NT2/D1 (cell line): ENCODE results near the gene SUPT20H.

ENCODE experiments used
- SUZ12 ChIP-seq: IDR thresholded peaks from 2 replicates; pipeline ENCODE4 v1.6.1; 2011; ENCODE audit not compliant: insufficient read length, insufficient read depth; ENCODE audit errors: extremely low read depth
- ZNF274 ChIP-seq: IDR thresholded peaks from 2 replicates; pipeline ENCODE4 v1.6.1; 2011; ENCODE audit warnings: mild to moderate bottlenecking, low read depth, low read length

- TF ChIP-seq SUZ12 (no peak), ZNF274 (no peak)
These were observed 37.6 kb upstream of the SUPT20H start for GRCh38 chr13:37097076-37097475.
